DND-41 (cell line): ENCODE data around the gene HMCN2.

ENCODE experiments used
- ATAC-seq: fragments of 200-7000 bp; cut with Tn5 transposase; 3 replicates; pipeline ENCODE4 v1.9.1; 2021; ENCODE audit warnings: low read depth; ENCODE audit not compliant: insufficient read depth
- DNase-seq: peaks from one replicate; pipeline ENCODE4 v3.0.0-alpha.2; 2020
- H2AFZ ChIP-seq: 2 replicates; pipeline ENCODE4 v1.6.0; 2012; ENCODE audit warnings: low read depth, low read length
- H3K27ac ChIP-seq: 2 replicates; pipeline ENCODE4 v1.5.1; 2012; ENCODE audit warnings: low read length, inconsistent platforms
- H3K27me3 ChIP-seq: fragments of 200-600 bp; sonication (generic); 2 replicates; pipeline ENCODE4 v1.6.0; 2012; ENCODE audit warnings: low read length, mild to moderate bottlenecking, inconsistent platforms; ENCODE audit not compliant: insufficient read depth, poor library complexity
- H3K36me3 ChIP-seq: 2 replicates; pipeline ENCODE4 v1.5.1; 2012; ENCODE audit warnings: low read length, inconsistent platforms; ENCODE audit not compliant: insufficient read depth
- H3K4me1 ChIP-seq: 2 replicates; pipeline ENCODE4 v1.5.1; 2012; ENCODE audit warnings: mild to moderate bottlenecking, low read length; ENCODE audit not compliant: insufficient read depth
- H3K4me2 ChIP-seq: 2 replicates; pipeline ENCODE4 v1.6.0; 2012; ENCODE audit warnings: mild to moderate bottlenecking, moderate library complexity, low read length, inconsistent platforms; ENCODE audit not compliant: insufficient read depth
- H3K4me3 ChIP-seq, 2 experiments: fragments of 200-600 bp in 1 of 2; shearing (Covaris generic) in 1 of 2; 2 replicates each; pipeline ENCODE4 v1.5.1; 2012 to 2016; ENCODE audit warnings: inconsistent platforms in 2 of 2, low read length in 2 of 2, mild to moderate bottlenecking in 2 of 2, low read depth in 1 of 2, moderate library complexity in 1 of 2
- H3K79me2 ChIP-seq: 2 replicates; pipeline ENCODE4 v1.6.0; 2012; ENCODE audit warnings: low read length, inconsistent platforms; ENCODE audit not compliant: insufficient read depth
- H3K9ac ChIP-seq: 2 replicates; pipeline ENCODE4 v1.6.0; 2012; ENCODE audit warnings: low read depth, mild to moderate bottlenecking, inconsistent platforms, low read length, moderate library complexity
- H3K9me3 ChIP-seq: 2 replicates; pipeline ENCODE4 v1.5.1; 2012; ENCODE audit warnings: low read length, moderate library complexity, mild to moderate bottlenecking, inconsistent platforms; ENCODE audit not compliant: insufficient read depth, severe bottlenecking
- H4K20me1 ChIP-seq: 2 replicates; pipeline ENCODE4 v1.6.0; 2012; ENCODE audit warnings: low read length; ENCODE audit not compliant: insufficient read depth
- EZH2 ChIP-seq: IDR thresholded peaks from 3 replicates; pipeline ENCODE4 v1.6.1; 2012; ENCODE audit warnings: borderline replicate concordance, low read depth, mild to moderate bottlenecking, moderate library complexity, low read length, inconsistent platforms; ENCODE audit not compliant: severe bottlenecking
- TF ChIP-seq, protein P1 (sequence below): IDR thresholded peaks from 2 replicates; pipeline ENCODE4 v1.5.1; 2012; ENCODE audit warnings: borderline replicate concordance, low read length, moderate library complexity, mild to moderate bottlenecking; ENCODE audit not compliant: poor library complexity, severe bottlenecking; ENCODE audit errors: extremely low read depth

Gene HMCN2

DNA sequence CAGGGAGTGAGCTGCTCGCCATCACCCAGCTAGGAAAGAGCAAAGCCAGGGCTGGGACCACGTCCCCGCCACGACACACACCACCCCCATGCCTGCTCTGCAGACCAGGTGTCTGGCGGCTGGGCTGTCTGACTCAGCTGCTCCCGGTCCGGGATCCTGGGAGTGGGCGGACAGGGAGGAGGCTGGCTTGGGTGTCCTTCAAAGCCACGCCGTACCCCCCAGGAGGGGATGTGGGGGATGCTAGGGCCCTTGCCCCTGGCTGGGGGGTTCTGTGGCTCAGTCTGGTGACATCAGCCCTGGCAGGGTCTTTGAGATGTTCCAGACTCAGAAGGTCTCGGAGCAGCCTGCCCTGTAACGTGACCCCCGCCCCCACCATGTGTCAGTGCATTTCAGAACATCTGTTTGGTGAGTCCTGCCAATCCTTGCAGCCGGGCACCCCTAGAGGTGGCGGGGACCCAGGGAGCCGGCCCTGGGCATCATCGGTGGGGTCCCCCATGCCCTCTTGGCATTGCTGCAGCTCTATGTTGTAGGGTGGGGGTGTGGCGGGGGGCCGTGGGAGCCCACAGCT, 62.3 kb downstream of the HMCN2 start:
- Histone ChIP-seq H3K27ac (no peak overlapping the region), H3K36me3 (no peaks in the 10 kb centered on the region), H3K9me3 (no peaks in the 10 kb centered on the region), H3K4me2 (no peak overlapping the region), H3K27me3 (no peaks in the 10 kb centered on the region), H3K79me2 (no peaks in the 10 kb centered on the region), H3K4me1 (no peaks in the 10 kb centered on the region), H4K20me1 (no peaks in the 10 kb centered on the region), H3K9ac (no peak overlapping the region), H2AFZ (no peak overlapping the region), H3K4me3 (no peak overlapping the region)
- ATAC-seq (no peak), DNase-seq (no peak)
- TF ChIP-seq, protein P1, sequence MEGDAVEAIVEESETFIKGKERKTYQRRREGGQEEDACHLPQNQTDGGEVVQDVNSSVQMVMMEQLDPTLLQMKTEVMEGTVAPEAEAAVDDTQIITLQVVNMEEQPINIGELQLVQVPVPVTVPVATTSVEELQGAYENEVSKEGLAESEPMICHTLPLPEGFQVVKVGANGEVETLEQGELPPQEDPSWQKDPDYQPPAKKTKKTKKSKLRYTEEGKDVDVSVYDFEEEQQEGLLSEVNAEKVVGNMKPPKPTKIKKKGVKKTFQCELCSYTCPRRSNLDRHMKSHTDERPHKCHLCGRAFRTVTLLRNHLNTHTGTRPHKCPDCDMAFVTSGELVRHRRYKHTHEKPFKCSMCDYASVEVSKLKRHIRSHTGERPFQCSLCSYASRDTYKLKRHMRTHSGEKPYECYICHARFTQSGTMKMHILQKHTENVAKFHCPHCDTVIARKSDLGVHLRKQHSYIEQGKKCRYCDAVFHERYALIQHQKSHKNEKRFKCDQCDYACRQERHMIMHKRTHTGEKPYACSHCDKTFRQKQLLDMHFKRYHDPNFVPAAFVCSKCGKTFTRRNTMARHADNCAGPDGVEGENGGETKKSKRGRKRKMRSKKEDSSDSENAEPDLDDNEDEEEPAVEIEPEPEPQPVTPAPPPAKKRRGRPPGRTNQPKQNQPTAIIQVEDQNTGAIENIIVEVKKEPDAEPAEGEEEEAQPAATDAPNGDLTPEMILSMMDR = no peak
- no peak for TF ChIP-seq EZH2

DNA sequence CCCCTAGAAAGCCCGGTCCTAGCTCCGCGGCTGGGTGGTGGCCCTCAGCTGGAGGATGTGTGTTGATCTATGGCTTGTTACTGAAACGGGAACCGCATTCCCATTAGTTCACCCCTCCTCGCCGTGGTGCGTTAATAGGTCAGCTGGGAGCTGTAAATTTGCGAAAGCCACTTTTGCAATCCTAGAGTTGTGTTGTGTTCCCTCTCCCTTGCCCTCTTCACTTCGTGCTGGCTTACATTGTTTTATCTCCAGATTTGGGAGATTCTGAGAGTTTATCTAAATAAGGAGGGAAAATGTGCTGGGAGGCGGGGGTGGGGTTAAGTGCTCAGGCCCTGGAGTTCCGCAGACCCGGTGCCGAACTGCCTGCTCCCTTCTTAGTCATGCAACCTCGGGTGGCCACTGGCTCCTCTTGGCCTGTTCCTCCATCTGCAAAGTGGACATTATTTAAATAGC, 62.8 kb downstream of the HMCN2 start:
- no peak overlapping the region for H2AFZ ChIP-seq
- TF ChIP-seq, protein P1 = no peak
- TF ChIP-seq EZH2 = no peak
- H3K4me2 ChIP-seq = no peak overlapping the region
- H3K9me3 ChIP-seq = no peaks in the 10 kb centered on the region
- H3K4me3 ChIP-seq = no peak overlapping the region
- H3K9ac ChIP-seq = no peak overlapping the region
- ATAC-seq (no peak), DNase-seq (no peak)
- no peaks in the 10 kb centered on the region for H3K4me1 ChIP-seq
- H3K79me2 ChIP-seq = no peaks in the 10 kb centered on the region
- no peaks in the 10 kb centered on the region for H3K27me3 ChIP-seq
- no peaks in the 10 kb centered on the region for H3K36me3 ChIP-seq
- no peak overlapping the region for H3K27ac ChIP-seq
- H4K20me1 ChIP-seq = no peaks in the 10 kb centered on the region

- Histone ChIP-seq H3K9me3 (no peaks in the 10 kb centered on the region), H3K9ac (no peak overlapping the region), H3K36me3 (no peaks in the 10 kb centered on the region), H4K20me1 (no peaks in the 10 kb centered on the region), H3K79me2 (no peaks in the 10 kb centered on the region), H3K27ac (no peak overlapping the region), H3K27me3 (no peaks in the 10 kb centered on the region), H3K4me2 (no peak overlapping the region), H3K4me1 (no peaks in the 10 kb centered on the region), H2AFZ (no peak overlapping the region), H3K4me3 (no peak overlapping the region)
- TF ChIP-seq, protein P1 = no peak
- TF ChIP-seq EZH2 = no peak
- DNase-seq (no peak), ATAC-seq (no peak)
Observed at GRCh38 chr9:130329061-130329460, 63.5 kb downstream of the HMCN2 start.

DNA sequence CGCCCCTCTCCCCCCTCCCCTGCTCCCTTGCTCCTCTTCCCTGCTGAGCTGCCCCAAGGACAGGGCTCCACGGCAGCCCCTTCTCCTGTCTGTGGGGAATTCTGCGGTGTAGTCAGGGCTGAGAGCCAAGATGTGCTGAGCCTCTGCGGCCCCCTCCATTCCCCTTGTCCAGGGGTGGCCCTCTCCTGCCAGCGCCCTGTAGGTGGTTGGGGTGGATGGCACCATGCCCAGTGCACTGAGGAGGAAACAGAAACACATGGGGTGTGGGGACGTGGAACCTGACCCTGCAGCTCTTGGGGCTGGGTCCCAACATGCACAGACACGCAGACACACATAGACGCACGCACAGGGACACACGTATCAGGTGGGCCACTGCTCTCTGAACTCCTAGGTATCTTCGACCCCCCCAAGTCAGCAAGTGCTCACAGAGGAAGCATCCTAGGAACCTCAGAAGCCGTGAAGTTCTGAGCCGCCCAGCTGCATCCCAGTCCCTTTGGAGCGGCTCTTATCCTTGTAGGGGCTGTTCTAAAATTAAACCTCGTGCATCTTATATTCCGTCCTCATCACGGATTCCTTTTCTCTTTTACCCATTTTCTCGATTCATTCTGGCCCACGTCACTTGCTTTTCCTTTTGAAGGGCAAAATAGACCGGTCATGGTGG, 64.8 kb downstream of the HMCN2 start:
- Histone ChIP-seq H3K27me3 (no peaks in the 10 kb centered on the region), H3K4me1 (no peaks in the 10 kb centered on the region)

More for the DNA sequence above, 64.8 kb downstream of the HMCN2 start:
- H4K20me1 ChIP-seq = no peaks in the 10 kb centered on the region
- no peaks in the 10 kb centered on the region for H3K9me3 ChIP-seq
- H3K79me2 ChIP-seq = no peaks in the 10 kb centered on the region
- H3K4me2 ChIP-seq = no peak overlapping the region
- H3K4me3 ChIP-seq = no peak overlapping the region
- no peak overlapping the region for H3K9ac ChIP-seq
- no peak for ATAC-seq
- H3K36me3 ChIP-seq = no peaks in the 10 kb centered on the region
- no peak overlapping the region for H2AFZ ChIP-seq
- no peak for DNase-seq
- H3K27ac ChIP-seq = no peak overlapping the region
- TF ChIP-seq, protein P1 = no peak
- no peak for TF ChIP-seq EZH2
